ENCODE data around the gene PHC2. TPM values are rescaled to one million over a fixed set of nuclear protein-coding genes. Genes with fewer than 3 reads are reported as not detected.

The PHC2 gene
- total and polyA plus RNA-seq, 2 of the 13 experiments (the other 11 are each of a cell fraction or from before 2014, with no cell fraction given): 52.5 to 84.9 TPM

DNA sequence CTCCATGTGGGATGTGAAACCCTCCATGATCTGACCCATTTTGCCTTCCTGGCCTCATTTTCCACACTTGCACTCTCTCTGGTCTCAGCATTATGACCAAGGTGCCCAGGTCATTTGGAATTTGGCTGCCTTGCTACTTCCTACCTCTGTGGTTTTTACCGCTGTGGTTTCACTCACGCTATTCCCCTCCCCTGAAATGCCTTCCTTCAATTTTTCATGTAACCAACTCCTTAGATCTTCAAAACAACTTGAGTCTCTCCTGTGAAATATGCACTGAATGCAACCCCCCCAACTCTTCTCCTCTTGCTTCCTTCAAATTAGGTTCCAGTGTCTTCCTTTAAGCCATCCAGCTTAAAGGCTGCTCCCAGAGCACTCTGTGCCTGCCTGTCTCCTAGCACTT is 50.1 kb downstream of the PHC2 start:
- FAIRE-seq (no peak), ATAC-seq (no peak), DNase-seq (ENCODE audit: low spot score) (no peak)
- H3K36me3 ChIP-seq (replicated peaks in 1 of 2; ENCODE audit: control insufficient read depth in 1 of 2, insufficient read depth in 2 of 2, low read length in 2 of 2): no peaks in the 10 kb centered on the region
- H2AFZ ChIP-seq (ENCODE audit: low read length): no peak overlapping the region
- no peaks in the 10 kb centered on the region for H4K20me1 ChIP-seq (ENCODE audit: insufficient read depth, low read length)
- H3K9me3 ChIP-seq (ENCODE audit: low read length): no peaks in the 10 kb centered on the region
- TF ChIP-seq HOXA5 (CRISPR knock-in tag; IDR thresholded peaks at IDR 0.05) (no peak), NFE2 (CRISPR knock-in tag; IDR thresholded peaks at IDR 0.05) (no peak), ZNF652 (CRISPR knock-in tag; IDR thresholded peaks at IDR 0.05; ENCODE audit: borderline replicate concordance, low read depth) (no peak), ZKSCAN1 (IDR thresholded peaks at IDR 0.05; ENCODE audit: low read length) (no peak), RXRA (CRISPR knock-in tag; IDR thresholded peaks at IDR 0.05) (no peak), DMAP1 (CRISPR knock-in tag; IDR thresholded peaks at IDR 0.05) (no peak), KDM2A (CRISPR knock-in tag; IDR thresholded peaks at IDR 0.05; ENCODE audit: borderline replicate concordance, low read depth) (no peak), ZNF577 (CRISPR knock-in tag; IDR thresholded peaks at IDR 0.05; ENCODE audit: borderline replicate concordance, low read depth) (no peak), ZNF510 (CRISPR knock-in tag; IDR thresholded peaks at IDR 0.05; ENCODE audit: low read depth) (no peak), ZNF17 (CRISPR knock-in tag; IDR thresholded peaks at IDR 0.05) (no peak), KAT7 (CRISPR knock-in tag; IDR thresholded peaks at IDR 0.05; ENCODE audit: borderline replicate concordance) (no peak), ZNF12 (CRISPR knock-in tag; IDR thresholded peaks at IDR 0.05) (no peak), FOXK2 (IDR thresholded peaks at IDR 0.05) (no peak), ZNF564 (CRISPR knock-in tag; IDR thresholded peaks at IDR 0.05) (no peak), ERF (CRISPR knock-in tag; IDR thresholded peaks at IDR 0.05) (no peak)
- TF ChIP-seq, protein P1, sequence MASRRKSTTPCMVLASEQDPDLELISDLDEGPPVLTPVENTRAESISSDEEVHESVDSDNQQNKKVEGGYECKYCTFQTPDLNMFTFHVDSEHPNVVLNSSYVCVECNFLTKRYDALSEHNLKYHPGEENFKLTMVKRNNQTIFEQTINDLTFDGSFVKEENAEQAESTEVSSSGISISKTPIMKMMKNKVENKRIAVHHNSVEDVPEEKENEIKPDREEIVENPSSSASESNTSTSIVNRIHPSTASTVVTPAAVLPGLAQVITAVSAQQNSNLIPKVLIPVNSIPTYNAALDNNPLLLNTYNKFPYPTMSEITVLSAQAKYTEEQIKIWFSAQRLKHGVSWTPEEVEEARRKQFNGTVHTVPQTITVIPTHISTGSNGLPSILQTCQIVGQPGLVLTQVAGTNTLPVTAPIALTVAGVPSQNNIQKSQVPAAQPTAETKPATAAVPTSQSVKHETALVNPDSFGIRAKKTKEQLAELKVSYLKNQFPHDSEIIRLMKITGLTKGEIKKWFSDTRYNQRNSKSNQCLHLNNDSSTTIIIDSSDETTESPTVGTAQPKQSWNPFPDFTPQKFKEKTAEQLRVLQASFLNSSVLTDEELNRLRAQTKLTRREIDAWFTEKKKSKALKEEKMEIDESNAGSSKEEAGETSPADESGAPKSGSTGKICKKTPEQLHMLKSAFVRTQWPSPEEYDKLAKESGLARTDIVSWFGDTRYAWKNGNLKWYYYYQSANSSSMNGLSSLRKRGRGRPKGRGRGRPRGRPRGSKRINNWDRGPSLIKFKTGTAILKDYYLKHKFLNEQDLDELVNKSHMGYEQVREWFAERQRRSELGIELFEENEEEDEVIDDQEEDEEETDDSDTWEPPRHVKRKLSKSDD (CRISPR knock-in tag; IDR thresholded peaks at IDR 0.05; ENCODE audit: low read depth): no peak
- TF ChIP-seq, protein P2, sequence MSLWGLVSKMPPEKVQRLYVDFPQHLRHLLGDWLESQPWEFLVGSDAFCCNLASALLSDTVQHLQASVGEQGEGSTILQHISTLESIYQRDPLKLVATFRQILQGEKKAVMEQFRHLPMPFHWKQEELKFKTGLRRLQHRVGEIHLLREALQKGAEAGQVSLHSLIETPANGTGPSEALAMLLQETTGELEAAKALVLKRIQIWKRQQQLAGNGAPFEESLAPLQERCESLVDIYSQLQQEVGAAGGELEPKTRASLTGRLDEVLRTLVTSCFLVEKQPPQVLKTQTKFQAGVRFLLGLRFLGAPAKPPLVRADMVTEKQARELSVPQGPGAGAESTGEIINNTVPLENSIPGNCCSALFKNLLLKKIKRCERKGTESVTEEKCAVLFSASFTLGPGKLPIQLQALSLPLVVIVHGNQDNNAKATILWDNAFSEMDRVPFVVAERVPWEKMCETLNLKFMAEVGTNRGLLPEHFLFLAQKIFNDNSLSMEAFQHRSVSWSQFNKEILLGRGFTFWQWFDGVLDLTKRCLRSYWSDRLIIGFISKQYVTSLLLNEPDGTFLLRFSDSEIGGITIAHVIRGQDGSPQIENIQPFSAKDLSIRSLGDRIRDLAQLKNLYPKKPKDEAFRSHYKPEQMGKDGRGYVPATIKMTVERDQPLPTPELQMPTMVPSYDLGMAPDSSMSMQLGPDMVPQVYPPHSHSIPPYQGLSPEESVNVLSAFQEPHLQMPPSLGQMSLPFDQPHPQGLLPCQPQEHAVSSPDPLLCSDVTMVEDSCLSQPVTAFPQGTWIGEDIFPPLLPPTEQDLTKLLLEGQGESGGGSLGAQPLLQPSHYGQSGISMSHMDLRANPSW (CRISPR knock-in tag; IDR thresholded peaks at IDR 0.05; ENCODE audit: borderline replicate concordance): no peak
- TF ChIP-seq, protein P3, sequence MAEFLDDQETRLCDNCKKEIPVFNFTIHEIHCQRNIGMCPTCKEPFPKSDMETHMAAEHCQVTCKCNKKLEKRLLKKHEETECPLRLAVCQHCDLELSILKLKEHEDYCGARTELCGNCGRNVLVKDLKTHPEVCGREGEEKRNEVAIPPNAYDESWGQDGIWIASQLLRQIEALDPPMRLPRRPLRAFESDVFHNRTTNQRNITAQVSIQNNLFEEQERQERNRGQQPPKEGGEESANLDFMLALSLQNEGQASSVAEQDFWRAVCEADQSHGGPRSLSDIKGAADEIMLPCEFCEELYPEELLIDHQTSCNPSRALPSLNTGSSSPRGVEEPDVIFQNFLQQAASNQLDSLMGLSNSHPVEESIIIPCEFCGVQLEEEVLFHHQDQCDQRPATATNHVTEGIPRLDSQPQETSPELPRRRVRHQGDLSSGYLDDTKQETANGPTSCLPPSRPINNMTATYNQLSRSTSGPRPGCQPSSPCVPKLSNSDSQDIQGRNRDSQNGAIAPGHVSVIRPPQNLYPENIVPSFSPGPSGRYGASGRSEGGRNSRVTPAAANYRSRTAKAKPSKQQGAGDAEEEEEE (CRISPR knock-in tag; IDR thresholded peaks at IDR 0.05; ENCODE audit: borderline replicate concordance): no peak
- H3K27ac ChIP-seq (ENCODE audit: extremely low read length, insufficient read depth, low read length): no peak overlapping the region
- no peak overlapping the region for H3K9ac ChIP-seq (ENCODE audit: insufficient read depth, low read depth, low read length)
- H3K4me1 ChIP-seq (ENCODE audit: insufficient read depth, low read length): peaks cover 16% of the 10 kb centered on the region
- ChIA-PET CTCF (ENCODE audit: low intra/inter-chr PET ratio, low total read pairs) (no interaction called here), POLR2A (no interaction called here)
- in situ Hi-C loops (cut with HindIII; ENCODE audit: extremely low pct_ligation_motif_present, low pct_unique_long_range_greater_than_20kb): no loop called here
- intact Hi-C loops (cut with micrococcal nuclease; ENCODE audit: unreplicated experiment): no loop called here
- no peak overlapping the region for H3K4me2 ChIP-seq (ENCODE audit: low read depth, low read length)
- H3K4me3 ChIP-seq (replicated peaks in 1 of 3; ENCODE audit: insufficient read depth in 1 of 3, low read depth in 2 of 3, low read length in 3 of 3): no peak overlapping the region
- WGBS (ENCODE audit: low lambda C conversion rate): 81% methylated on average over 2 of the region's 2 CpGs
- H3K27me3 ChIP-seq (ENCODE audit: control insufficient read depth in 1 of 2, insufficient read depth in 2 of 2, low read length in 2 of 2): peaks cover 1 to 7% of the 10 kb centered on the region in 2 experiments; a peak in 2 of 5 replicates
- no TSS peak for BruUV-seq (replicated peaks)
- H3K79me2 ChIP-seq (ENCODE audit: insufficient read depth, low read length): no peaks in the 10 kb centered on the region

Data from HepG2 (cell line).